ENCODE measurements around the gene LARP1.
"Not testable (repeated sequence)": the region's sequence is repeated elsewhere in the genome, so short reads cannot be mapped to it uniquely, and the experiment has no call there.

DNA sequence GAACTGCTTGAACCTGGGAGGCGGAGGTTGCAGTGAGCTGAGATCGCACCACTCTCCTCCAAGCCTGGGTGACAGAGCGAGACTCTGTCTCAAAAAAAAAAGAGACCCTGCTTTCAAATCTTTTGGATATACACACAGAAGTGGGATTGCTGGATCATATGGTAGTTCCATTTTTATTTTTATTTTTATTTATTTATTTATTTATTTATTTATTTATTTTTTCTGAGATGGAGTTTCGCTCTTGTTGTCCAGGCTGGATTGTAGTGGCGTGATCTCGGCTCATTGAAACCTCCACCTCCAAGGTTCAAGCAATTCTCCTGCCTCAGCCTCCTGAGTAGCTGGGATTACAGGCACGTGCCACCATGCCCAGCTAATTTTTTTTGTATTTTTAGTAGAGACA is 19.8 kb upstream of the LARP1 start:
- TF ChIP-seq GABPA (IDR thresholded peaks at IDR 0.05; ENCODE audit: low read depth); TCF3 (IDR thresholded peaks at IDR 0.05; ENCODE audit: borderline replicate concordance, insufficient read depth, low read depth, low read length); CBFB (IDR thresholded peaks at IDR 0.05; ENCODE audit: low read depth); SUZ12 (IDR thresholded peaks at IDR 0.05; ENCODE audit: unreplicated experiment): not testable (repeated sequence)

All from GM12878 (cell line).